HCT116 (cell line): ENCODE data around the gene VEZF1. TPM values are rescaled to one million over a fixed set of nuclear protein-coding genes. Genes with fewer than 3 reads are reported as not detected.

Experiments used
- ATAC-seq: fragments of 200-7000 bp; cut with Tn5 transposase; 2 replicates; pipeline ENCODE4 v1.9.1; 2020; ENCODE audit warnings: mild to moderate bottlenecking, moderate library complexity
- BruUV-seq: library from RNA; stranded (reverse); fragments of 400-500 nt; replicated peaks from 2 replicates; lab custom pipeline; 2021; lab: Mats Ljungman, UMichigan
- CTCF ChIA-PET: fragments of 300-600 bp; sonication (Branson Sonifier 250); formaldehyde crosslinking; loops from one replicate; lab custom pipeline; 2021; ENCODE audit warnings: antibody characterized with exemption; lab: Charles Lee
- POLR2A ChIA-PET: fragments of 300-600, 350-600 bp; sonication (Branson Sonifier 250); formaldehyde crosslinking; loops from one replicate; lab custom pipeline; 2021; ENCODE audit warnings: antibody characterized with exemption; lab: Charles Lee
- RAD21 ChIA-PET, 2 experiments: fragments of 300-600 bp; sonication (Branson Sonifier 250); formaldehyde crosslinking; loops; one replicate each; lab custom pipeline; 2023; ENCODE audit warnings: low total read pairs in 2 of 2; ENCODE audit not compliant: uncharacterized antibody in 2 of 2, unreplicated experiment in 2 of 2, low non-redundant PET in 1 of 2; lab: Charles Lee
- DNase-seq: peaks from one replicate; pipeline ENCODE4 v3.0.0-alpha.2; 2010; ENCODE audit warnings: low read depth, low spot score
- H2AFZ ChIP-seq: fragments of 200-600 bp; shearing (Covaris generic), sonication (generic); 2 replicates; pipeline ENCODE4 v1.6.1; 2017; ENCODE audit warnings: low read depth, mixed run types, mixed read lengths, antibody characterized with exemption, low read length; ENCODE audit not compliant: poor library complexity, severe bottlenecking
- H3K27ac ChIP-seq: 2 replicates; pipeline ENCODE4 v1.5.1; 2012; ENCODE audit warnings: low read depth, low read length
- H3K27me3 ChIP-seq: fragments of 200-600 bp; sonication (generic); 2 replicates; pipeline ENCODE4 v1.6.1; 2016; ENCODE audit warnings: mixed run types, low read length, mixed read lengths; ENCODE audit not compliant: insufficient read depth
- H3K36me3 ChIP-seq, 2 experiments: fragments of 200-500 bp in 1 of 2; fragments of 200-600 bp in 1 of 2; sonication (Bioruptor generic) in 1 of 2; sonication (generic) in 1 of 2; 2 replicates each; pipeline versions ENCODE4 v1.5.1 to v1.6.1; 2014 to 2016; ENCODE audit warnings: low read length in 2 of 2, inconsistent platforms in 1 of 2, mixed read lengths in 1 of 2, mixed run types in 1 of 2; ENCODE audit not compliant: insufficient read depth in 2 of 2, control insufficient read depth in 1 of 2
- H3K4me1 ChIP-seq, 2 experiments: fragments of 200-600 bp in 1 of 2; sonication (generic) in 1 of 2; 2 replicates each; pipeline versions ENCODE4 v1.5.1 to v1.6.1; 2012 to 2017; ENCODE audit warnings: low read length in 2 of 2, inconsistent platforms in 1 of 2, mild to moderate bottlenecking in 1 of 2, mixed read lengths in 1 of 2, mixed run types in 1 of 2, moderate library complexity in 1 of 2; ENCODE audit not compliant: insufficient read depth in 2 of 2, control insufficient read depth in 1 of 2
- H3K4me2 ChIP-seq: fragments of 200-600 bp; sonication (generic); 2 replicates; pipeline ENCODE4 v1.6.1; 2017; ENCODE audit warnings: mixed run types, low read length, mixed read lengths
- H3K4me3 ChIP-seq, 2 experiments: fragments of 200-600 bp in 1 of 2; sonication (generic) in 1 of 2; replicated peaks in 1 of 2; 2 replicates each; pipeline ENCODE4 v1.5.1; 2011 to 2016; ENCODE audit warnings: low read length in 2 of 2, control low read depth in 1 of 2, low read depth in 1 of 2, mild to moderate bottlenecking in 1 of 2, mixed read lengths in 1 of 2, mixed run types in 1 of 2
- H3K79me2 ChIP-seq: fragments of 200-600 bp; sonication (generic); 2 replicates; pipeline ENCODE4 v1.6.1; 2017; ENCODE audit warnings: mild to moderate bottlenecking, mixed run types, low read length, moderate library complexity, mixed read lengths; ENCODE audit not compliant: insufficient read depth
- H3K9ac ChIP-seq: fragments of 200-600 bp; sonication (generic); 2 replicates; pipeline ENCODE4 v1.6.1; 2016; ENCODE audit warnings: low read length, mixed read lengths
- H3K9me2 ChIP-seq: fragments of 200-600 bp; sonication (generic), shearing (Covaris generic); 2 replicates; pipeline ENCODE4 v1.6.1; 2017; ENCODE audit warnings: mixed run types, mild to moderate bottlenecking, moderate library complexity; ENCODE audit not compliant: insufficient read depth
- H3K9me3 ChIP-seq, 2 experiments: fragments of 200-500 bp in 1 of 2; fragments of 200-600 bp in 1 of 2; sonication (Bioruptor generic) in 1 of 2; sonication (generic) in 1 of 2; 2 replicates each; pipeline ENCODE4 v1.6.1; 2014 to 2017; ENCODE audit warnings: low read length in 2 of 2, mixed read lengths in 2 of 2, inconsistent platforms in 1 of 2, low read depth in 1 of 2, mild to moderate bottlenecking in 1 of 2, mixed run types in 1 of 2, moderate library complexity in 1 of 2; ENCODE audit not compliant: control insufficient read depth in 1 of 2, insufficient read depth in 1 of 2
- H4K20me1 ChIP-seq: fragments of 200-600 bp; sonication (generic), shearing (Covaris generic); 2 replicates; pipeline ENCODE4 v1.6.1; 2017; ENCODE audit warnings: mixed run types, mild to moderate bottlenecking, moderate library complexity; ENCODE audit not compliant: insufficient read depth
- ATF3 ChIP-seq: IDR thresholded peaks from 2 replicates; pipeline ENCODE4 v1.6.1; 2012
- CBX3 ChIP-seq: IDR thresholded peaks from 2 replicates; pipeline ENCODE4 v1.6.1; 2012; ENCODE audit warnings: low read depth
- CTCF ChIP-seq, 3 experiments: fragments of 200-600 bp in 1 of 3; sonication (generic) in 1 of 3; IDR thresholded peaks in 2 of 3; conservative IDR thresholded peaks in 1 of 3; 2 replicates each; pipeline ENCODE4 v1.5.1; 2012 to 2017; ENCODE audit warnings: low read depth in 2 of 3, low read length in 2 of 3, antibody characterized with exemption in 1 of 3, borderline replicate concordance in 1 of 3, control low read depth in 1 of 3, mild to moderate bottlenecking in 1 of 3, mixed read lengths in 1 of 3, mixed run types in 1 of 3, moderate library complexity in 1 of 3; ENCODE audit not compliant: insufficient read depth in 1 of 3
- EGR1 ChIP-seq: IDR thresholded peaks from 2 replicates; pipeline ENCODE4 v1.6.1; 2012; ENCODE audit warnings: low read depth
- ELF1 ChIP-seq: IDR thresholded peaks from 2 replicates; pipeline ENCODE4 v1.6.1; 2012; ENCODE audit warnings: low read depth, borderline replicate concordance
- EZH2 ChIP-seq: fragments of 200-600 bp; sonication (generic); IDR thresholded peaks from 2 replicates; pipeline ENCODE4 v1.6.1; 2017; ENCODE audit warnings: antibody characterized with exemption, mixed run types
- EZH2phosphoT487 ChIP-seq: fragments of 200-600 bp; IDR thresholded peaks from 2 replicates; pipeline ENCODE4 v1.6.1; 2018; ENCODE audit warnings: antibody characterized with exemption, borderline replicate concordance
- JUND ChIP-seq: IDR thresholded peaks from 2 replicates; pipeline ENCODE4 v1.6.1; 2012
- MAX ChIP-seq: IDR thresholded peaks from 2 replicates; pipeline ENCODE4 v1.6.1; 2012
- POLR2AphosphoS5 ChIP-seq: IDR thresholded peaks from 2 replicates; pipeline ENCODE4 v1.6.1; 2011; ENCODE audit warnings: mild to moderate bottlenecking, low read depth, low read length, moderate library complexity
- RAD21 ChIP-seq: IDR thresholded peaks from 2 replicates; pipeline ENCODE4 v1.6.1; 2012; ENCODE audit warnings: low read depth, mild to moderate bottlenecking
- REST ChIP-seq: IDR thresholded peaks from 2 replicates; pipeline ENCODE4 v1.6.1; 2012; ENCODE audit warnings: low read depth
- SIN3A ChIP-seq: IDR thresholded peaks from 2 replicates; pipeline ENCODE4 v1.6.1; 2012; ENCODE audit warnings: low read depth
- SRF ChIP-seq: IDR thresholded peaks from 2 replicates; pipeline ENCODE4 v1.6.1; 2012; ENCODE audit warnings: low read depth
- TCF7L2 ChIP-seq: IDR thresholded peaks from 2 replicates; pipeline ENCODE4 v1.7.0; 2011; ENCODE audit warnings: borderline replicate concordance, inconsistent platforms; ENCODE audit not compliant: insufficient read depth, insufficient read length; ENCODE audit errors: extremely low read depth
- ZBTB33 ChIP-seq: IDR thresholded peaks from 2 replicates; pipeline ENCODE4 v1.6.1; 2011; ENCODE audit warnings: mild to moderate bottlenecking, low read length, moderate library complexity; ENCODE audit not compliant: insufficient replicate concordance; ENCODE audit errors: extremely low read depth
- intact Hi-C: fragments of 100-400 bp; cut with micrococcal nuclease; formaldehyde crosslinking; loops from 2 replicates; pipeline ENCODE4 v1.10.0; 2022
- total RNA-seq: library from RNA; stranded (reverse); gene quantifications from one replicate; pipeline ENCODE4 v1.2.1, GENCODE V29; 2021; ENCODE audit not compliant: unreplicated experiment

The VEZF1 gene
- total RNA-seq, 1 experiment from 2014 or later: 70.2 TPM

GRCh38 chr17:57988301-57989250 lies 522 bp upstream of the VEZF1 start:
- ATAC-seq: peak; percentile 70
- Histone ChIP-seq H3K4me3 (peak overlapping the region; percentile 67 to 73), H4K20me1 (peaks cover 4% of the 10 kb centered on the region; the same call in 1 of the 2 replicates), H3K27me3 (no peaks in the 10 kb centered on the region), H3K9me3 (no peaks in the 10 kb centered on the region), H2AFZ (no peak overlapping the region), H3K4me1 (peaks cover 64 to 78% of the 10 kb centered on the region in 2 experiments), H3K4me2 (peak overlapping the region; percentile 89), H3K27ac (peak overlapping the region; percentile 96), H3K79me2 (peaks cover 58% of the 10 kb centered on the region), H3K9ac (peak overlapping the region; percentile 76), H3K9me2 (no peaks in the 10 kb centered on the region), H3K36me3 (peaks cover 0 to 27% of the 10 kb centered on the region in 2 experiments; a peak in 2 of 4 replicates)
- no TSS peak for BruUV-seq
- ChIA-PET CTCF (interaction anchor here (0.6 to 15.4 kb wide), 5 partner anchors 9 to 154 kb away, joined by 3 to 288 read pairs (median 4); no protein-coding TSS in a partner anchor), POLR2A (interaction anchor here (0.6 to 4.4 kb wide), 9 partner anchors 12 to 141 kb away, joined by 3 to 30 read pairs (median 5); partner anchors contain the start of gene SRSF1), RAD21 (interaction anchor here (0.6 to 1.5 kb wide), 6 partner anchors 11 to 127 kb away, joined by 3 to 5 read pairs (median 3); no protein-coding TSS in a partner anchor)
- intact Hi-C loops: loop anchor here (5.0 kb wide), 1 partner anchor 111 kb away; no protein-coding TSS in a partner anchor
- DNase-seq: peak; percentile 64
- TF ChIP-seq ATF3 (no peak), RAD21 (peak; percentile 21; the same call in 1 of the 2 replicates), ELF1 (no peak), SRF (no peak), EZH2 (no peak), JUND (peak; percentile 50; the same call in 1 of the 2 replicates), SIN3A (peak; percentile 67), CTCF (IDR thresholded peaks at IDR 0.05 in 2 of 3, conservative IDR thresholded peaks at IDR 0.05 in 1 of 3; ENCODE audit: borderline replicate concordance in 1 of 3, insufficient read depth in 1 of 3, low read depth in 2 of 3, low read length in 2 of 3) (peak in 2 of 3 experiments; percentile 17 to 25; a peak in 2 of 6 replicates), TCF7L2 (no peak), MAX (peak; percentile 30; the same call in 1 of the 2 replicates), CBX3 (no peak; the same call in 1 of the 2 replicates), EGR1 (no peak; the same call in 1 of the 2 replicates), POLR2AphosphoS5 (peak; percentile 87), ZBTB33 (peak; percentile 62), REST (no peak), EZH2phosphoT487 (no peak)
